OCI-M2 (cell line): ENCODE results near the gene ZMIZ1.

Experiments used
- DNase-seq: peaks from one replicate; lab custom pipeline; 2025; ENCODE audit not compliant: unreplicated experiment; lab: John Stamatoyannopoulos, UW

The ZMIZ1 gene

DNA sequence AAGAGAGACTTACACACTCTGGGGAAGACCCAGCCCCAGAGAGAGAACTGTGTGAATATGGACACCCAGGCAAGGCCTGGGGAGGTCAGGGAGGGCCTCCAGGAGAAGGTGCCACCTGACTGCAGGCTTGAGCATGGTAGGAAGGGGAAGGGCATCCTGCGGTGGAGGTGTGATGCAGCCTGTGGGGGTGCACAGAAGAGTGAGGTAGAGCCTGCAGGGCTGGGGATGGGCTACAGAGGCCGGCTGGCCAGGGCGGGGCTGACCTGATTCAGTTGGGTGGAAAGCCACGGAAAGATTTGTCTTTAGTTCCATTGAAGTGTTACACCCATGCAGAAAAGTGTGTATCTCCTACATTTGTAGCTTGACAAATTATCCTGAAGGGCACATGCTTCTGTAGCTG is 47.6 kb downstream of the ZMIZ1 start:
- no peak for DNase-seq

GRCh38 chr10:79116801-79117723 is 48.3 kb downstream of the ZMIZ1 start:
- no peak for DNase-seq

DNA sequence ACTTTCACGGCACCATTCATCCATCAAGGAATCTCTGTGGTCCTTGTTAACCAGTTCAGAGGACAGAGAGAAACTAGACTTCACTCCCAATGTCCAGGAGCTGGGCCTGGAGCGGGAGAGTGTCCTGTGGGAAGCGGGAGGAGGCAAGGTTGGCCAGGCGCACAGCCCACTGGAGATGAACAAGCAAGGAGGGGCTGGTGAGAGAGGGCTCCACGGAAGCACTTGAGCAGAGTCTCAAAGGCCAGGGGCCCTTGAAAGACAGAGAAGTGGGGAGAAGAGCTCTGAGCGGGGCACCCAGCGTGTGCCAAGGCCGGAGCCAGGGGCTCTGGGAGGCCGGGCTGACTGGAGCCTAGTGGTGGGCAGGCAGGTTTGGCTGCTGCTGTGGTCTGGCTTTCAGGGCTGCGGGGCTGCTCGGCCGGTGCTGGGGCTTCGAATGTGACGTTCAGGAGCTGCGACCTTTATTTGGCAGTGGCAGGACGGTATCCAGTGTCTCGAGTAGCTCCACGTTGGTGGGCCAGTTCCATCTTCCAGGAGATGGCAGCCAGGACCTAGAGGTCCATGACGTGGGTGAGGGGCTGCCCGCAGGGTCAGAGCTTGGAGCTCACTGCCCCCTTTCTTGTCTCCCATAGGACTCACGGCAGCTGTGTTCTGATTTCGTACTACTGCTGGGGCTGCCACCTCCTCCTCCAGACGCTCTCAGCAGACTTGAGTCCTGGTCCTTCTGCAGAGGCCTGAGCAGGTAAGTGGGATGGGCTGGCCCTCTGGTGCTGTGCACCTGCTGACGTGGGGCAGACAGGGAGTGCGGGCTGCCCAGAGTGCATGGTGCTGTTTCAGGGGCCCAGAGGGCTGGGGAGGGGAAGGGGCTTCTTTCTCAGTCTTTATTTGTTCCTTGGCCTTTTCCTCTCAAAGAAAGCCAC is 49.8 kb downstream of the ZMIZ1 start:
- DNase-seq = no peak

DNA sequence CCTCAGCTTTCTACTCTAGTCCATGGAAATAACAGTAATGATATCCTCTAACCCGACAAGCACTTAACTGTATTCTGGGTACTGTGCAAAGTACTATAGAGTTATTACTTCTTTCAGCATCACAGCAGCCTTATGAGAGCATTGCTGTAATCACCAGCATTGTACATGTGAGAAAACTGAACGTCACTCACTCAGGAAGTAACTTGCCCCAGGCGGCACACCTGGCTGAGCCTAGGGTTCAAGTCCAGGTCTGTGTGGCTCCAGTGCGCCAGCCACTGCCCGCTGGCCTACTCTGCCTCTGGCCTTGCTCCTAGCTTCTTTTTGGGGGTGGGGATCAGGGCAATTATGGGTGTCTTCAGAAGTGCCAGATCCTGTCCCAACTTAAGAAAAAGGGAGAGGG is 50.5 kb downstream of the ZMIZ1 start:
- no peak for DNase-seq

GRCh38 chr10:79123547-79123963 is 54.8 kb downstream of the ZMIZ1 start:
- DNase-seq = no peak

DNA sequence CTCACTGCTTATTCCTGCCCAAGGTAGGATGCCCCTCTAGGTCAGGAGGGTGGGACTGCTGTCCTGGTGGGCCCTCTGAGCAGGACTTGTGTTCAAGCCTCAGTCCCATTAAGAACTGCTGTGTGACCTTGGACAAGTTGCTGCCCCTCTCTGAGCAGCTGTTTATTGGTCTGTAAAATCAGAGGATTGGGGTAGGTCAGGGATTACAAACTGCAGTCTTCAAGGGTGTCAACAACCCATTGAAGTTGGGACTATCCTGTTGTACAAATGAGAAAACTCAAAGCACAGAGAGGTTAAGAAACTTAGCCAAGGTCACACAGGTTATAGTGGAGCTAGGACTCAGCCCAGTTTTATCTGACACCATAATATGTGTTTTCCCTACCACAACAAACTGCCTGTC is 55.3 kb downstream of the ZMIZ1 start:
- DNase-seq = no peak

- no peak for DNase-seq
Measured at GRCh38 chr10:79125092-79125491, 56.3 kb downstream of the ZMIZ1 start.

- DNase-seq = no peak
Measured at GRCh38 chr10:79126351-79127080, 57.8 kb downstream of the ZMIZ1 start.

DNA sequence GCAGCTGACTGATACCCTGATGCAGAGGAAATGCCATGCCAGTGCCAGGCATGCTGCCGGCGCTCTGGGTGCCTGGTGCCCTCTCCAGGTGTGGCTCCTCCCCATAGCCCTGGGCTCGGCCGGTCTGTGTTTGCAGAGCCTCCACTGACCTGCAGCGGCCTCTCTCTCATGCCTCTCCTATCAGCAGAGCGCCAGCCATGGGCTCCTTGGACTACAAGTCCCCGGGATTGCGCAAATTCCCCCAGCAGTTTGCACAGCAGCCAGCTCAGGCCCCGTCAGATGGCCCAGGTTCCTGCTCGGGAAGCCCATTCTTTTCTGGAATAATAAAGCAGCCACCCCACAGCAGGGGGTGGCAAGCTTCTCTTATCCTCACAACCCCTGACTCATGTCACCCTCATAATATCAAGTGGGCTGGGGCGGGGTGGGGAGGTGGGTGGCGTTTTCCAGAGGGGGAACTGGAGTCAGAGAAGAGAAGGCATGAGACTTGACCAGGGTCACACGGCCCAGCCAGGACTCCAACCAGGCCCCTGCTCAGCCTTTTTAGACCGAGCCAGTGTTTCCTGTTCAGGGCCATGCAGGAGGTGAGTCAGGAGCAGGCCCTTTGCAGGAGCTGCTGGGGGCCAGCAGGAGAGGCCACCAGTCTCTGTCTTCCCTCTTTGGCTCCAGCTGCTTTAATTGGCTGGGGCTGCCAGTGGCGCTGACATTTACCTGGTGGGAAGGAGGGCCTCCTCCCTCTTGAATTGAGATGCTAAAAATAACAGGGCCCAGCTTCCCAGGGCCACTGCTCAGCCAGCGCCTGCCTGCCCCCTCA is 58.6 kb downstream of the ZMIZ1 start:
- DNase-seq = no peak

DNA sequence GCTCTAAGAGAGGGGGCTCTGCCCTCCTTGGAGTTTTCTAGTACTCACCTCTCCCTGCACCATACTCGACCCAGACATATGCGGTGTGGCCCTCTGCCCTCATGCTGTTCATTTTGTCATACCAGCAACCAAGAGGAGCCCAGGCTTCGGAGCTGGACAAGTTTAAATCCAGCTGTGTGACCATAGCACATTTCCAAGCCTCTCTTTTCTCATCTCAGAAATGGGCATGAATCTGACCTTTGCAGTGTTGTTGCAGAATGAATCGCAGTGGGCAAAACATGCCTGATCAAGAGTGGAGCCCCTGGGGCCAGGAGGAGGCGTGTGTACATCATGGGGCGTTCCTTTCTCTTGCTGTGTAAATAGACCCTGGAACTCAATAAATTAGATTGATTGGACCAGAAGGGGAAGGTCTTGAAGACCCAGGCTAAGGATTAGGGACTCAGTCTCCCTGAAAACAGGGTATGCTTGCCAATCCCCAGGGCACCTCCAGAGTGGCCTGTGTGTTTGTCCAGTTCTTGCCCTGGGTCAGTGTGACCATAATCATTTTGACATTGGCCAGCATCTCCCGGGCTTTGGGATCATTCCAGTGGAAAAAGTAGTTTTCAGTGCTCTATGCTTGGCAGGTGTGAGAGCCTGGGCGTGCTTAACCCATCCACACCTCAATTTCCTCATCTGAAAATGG is 59.6 kb downstream of the ZMIZ1 start:
- DNase-seq = no peak

DNA sequence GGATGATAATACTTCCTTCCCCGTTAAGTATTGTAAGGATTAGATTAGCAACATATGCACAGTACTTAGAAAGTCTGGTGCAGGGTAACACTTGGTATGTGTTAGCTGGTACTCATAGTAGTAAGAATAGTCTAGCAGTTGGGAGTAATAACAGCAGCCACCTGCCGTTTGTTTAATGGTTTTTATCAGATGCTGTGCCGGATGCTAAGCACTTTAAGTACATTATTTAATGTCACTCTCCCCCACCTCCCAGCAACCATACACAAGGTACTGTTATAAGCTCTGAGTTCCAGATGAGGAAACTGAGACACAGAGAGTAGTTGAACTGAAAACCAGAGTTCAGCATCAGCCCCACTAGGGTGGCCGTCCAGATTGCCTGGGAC is 60.1 kb downstream of the ZMIZ1 start:
- no peak for DNase-seq

GRCh38 chr10:79129361-79129997 is 60.7 kb downstream of the ZMIZ1 start:
- DNase-seq = no peak

DNA sequence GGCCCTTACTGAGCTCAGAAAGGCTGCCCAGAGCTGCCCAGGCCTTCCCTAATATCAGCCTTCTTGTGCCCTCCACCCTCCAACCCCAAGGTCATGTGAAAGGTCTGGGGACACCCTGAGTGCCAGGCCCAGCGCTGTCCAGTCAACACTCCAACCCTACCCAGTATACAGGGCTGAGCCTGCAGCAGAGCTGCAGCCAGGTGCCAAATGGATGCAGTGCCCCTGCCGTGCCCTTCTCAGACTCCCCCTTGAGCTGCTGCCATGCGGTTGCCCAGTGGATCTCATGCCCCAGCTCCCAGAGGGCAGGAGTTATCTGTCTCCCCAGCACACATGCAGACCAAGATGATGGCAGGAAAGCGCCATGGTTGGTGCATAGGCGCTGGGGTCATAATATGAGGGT is 61.5 kb downstream of the ZMIZ1 start:
- DNase-seq = no peak

- no peak for DNase-seq
Measured at GRCh38 chr10:79130846-79131245, 62.1 kb downstream of the ZMIZ1 start.

DNA sequence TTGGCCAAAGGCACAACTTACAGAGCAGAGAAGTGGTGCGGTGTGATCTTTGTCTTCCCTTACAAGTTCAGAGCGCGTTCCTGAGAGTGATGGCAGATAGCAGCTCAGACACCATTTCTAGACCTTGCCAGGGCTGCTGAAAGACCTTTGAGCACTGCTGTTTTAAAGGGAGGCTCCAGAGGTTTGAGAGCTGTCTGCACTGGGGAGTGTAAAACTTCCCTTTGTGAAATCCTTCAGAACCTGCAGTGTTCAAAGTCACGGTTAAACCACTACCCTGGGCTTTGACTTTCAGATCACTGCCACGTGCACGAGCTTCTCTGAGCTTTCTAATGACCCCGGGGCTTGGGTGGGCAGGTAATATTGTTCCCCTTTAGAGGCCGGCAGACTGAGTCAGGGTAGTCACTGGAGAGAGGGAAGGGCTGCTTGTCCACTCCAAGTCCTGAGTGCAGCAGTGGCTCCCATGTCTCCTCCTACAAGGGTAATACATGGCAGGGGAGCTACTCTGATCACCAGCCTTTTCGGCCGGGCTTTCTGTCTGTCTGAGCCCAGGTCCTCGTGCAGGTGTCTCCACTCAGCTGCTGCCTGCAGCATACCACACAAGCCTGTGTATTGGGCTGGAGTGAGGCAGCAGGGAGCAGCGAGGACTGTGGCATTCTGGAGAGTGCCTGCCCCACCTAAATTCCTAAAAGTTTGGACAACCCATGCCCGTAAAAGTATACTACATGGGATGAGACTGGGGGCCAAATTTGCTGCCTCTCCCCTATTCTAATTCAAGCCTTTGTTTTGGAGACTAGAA is 63.3 kb downstream of the ZMIZ1 start:
- DNase-seq = no peak

GRCh38 chr10:79132681-79133381 is 64.1 kb downstream of the ZMIZ1 start:
- no peak for DNase-seq

GRCh38 chr10:79133416-79133815 is 64.7 kb downstream of the ZMIZ1 start:
- no peak for DNase-seq

- no peak for DNase-seq
Measured at GRCh38 chr10:79135790-79136189, 67.0 kb downstream of the ZMIZ1 start.
